Stimulated activated CD4-positive, alpha-beta T cell treated with anti-CD3 and anti-CD28 coated beads, Interleukin-4, amount 100 ng/mL, for 4 hours (primary cell): Measurements from ENCODE around the gene MYOCD.

Experiments used
- DNase-seq, 2 experiments: peaks; one replicate each; pipeline ENCODE4 v3.0.0-alpha.2; 2020

The MYOCD gene

DNA sequence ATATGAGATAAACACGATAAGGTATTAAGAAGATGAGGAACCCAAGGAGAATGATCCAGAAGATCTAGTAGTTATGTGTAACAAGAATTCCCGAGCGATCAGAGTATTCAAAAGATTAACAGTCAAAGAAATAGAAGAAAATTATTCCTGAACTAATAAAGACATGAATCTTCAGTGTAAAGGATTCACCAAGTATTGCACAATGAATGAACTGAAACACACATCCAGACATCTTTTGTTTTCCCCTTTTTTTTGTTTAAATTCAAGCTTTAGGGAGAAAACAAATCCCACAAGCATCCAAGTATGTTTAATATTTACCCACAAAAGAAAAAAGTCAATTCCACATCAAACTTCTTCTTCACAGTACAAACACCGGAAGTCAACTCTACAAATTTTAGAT lies 23.7 kb upstream of the MYOCD start:
- DNase-seq = no peak

DNA sequence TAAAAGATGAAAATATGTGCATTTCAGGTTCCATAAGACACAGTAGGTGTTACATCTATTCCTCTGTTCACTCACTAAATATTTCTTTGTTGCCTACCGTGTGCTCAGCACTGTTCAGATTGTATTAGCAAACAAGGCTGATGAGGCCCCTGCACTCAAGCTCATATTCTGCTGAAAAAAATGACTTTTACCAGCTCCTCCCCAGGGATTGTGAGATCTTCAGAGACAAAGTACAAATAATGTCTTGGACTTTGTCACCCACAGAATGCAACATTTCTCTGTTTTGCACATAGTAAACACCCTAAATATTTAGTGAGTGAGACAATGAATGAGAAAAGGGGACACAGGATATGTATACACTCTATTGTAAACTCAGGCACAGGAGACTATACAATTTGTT lies 21.9 kb upstream of the MYOCD start:
- no peak for DNase-seq

DNA sequence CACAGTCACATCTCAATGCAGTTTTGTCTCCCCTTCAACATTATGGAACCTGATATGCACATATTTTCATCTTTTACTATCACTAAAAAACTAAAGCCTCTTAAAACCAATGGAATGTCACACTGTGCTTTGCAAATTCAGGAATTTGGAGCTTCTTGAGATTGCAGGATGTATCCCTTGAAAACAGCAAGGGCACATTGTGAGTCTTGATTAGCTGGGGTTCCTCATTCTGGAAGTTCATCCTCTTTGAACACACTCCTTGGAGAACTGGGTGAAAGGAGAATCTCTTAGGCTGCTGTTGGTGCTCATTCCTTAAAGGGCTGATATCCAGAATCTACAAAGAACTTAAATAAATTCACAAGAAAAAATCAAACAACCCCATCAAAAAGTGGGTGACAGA lies 21.1 kb upstream of the MYOCD start:
- no peak for DNase-seq

DNA sequence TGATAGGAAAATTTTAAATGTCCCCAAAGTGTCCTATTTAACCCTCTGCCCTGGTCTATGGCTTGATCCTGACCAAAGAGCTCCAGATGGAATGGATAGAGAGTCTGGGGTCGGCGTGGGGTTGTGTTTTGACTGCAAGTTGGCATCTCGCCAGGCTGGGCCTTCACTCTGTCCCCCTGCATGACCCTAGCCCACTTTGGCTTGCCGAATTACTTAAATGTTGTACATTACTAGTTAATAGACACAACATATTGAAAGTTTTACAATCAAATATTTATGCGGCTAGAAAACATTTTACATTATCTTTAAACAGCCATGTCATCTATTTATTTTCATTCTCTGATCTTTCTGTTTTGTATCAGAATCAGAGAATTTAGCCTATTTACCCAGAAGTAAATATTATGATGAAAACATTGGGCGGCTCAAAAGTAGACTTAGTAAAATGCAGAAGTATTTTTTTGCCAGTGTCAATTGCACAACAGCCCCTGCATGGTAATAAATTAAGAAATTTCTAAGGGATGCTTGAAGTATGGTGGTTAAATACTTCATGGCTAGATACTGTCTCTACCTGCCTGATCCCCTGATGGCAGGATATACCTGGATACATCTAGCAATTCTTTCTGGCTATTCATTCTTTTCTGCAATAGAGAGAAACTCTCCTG lies 18.8 kb upstream of the MYOCD start:
- DNase-seq = no peak

DNA sequence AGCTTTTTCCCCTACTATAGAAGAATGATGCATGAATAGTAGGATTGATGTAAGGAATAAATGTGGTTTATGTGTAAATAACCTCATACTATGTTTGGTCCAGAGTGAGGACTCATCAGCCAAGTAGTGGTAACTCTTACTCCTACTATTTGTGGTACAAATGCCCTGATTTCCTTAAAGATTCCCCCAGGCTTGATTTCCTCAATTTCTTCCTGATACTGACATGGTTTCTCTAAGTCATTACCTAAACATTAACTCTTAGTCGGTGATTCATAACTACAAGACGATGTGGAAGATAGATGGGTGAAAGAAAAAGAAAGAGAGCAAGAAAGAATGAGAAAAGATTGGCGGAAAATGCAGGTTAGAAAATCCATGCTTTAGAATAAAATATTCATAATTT lies 17.2 kb upstream of the MYOCD start:
- no peak for DNase-seq

DNA sequence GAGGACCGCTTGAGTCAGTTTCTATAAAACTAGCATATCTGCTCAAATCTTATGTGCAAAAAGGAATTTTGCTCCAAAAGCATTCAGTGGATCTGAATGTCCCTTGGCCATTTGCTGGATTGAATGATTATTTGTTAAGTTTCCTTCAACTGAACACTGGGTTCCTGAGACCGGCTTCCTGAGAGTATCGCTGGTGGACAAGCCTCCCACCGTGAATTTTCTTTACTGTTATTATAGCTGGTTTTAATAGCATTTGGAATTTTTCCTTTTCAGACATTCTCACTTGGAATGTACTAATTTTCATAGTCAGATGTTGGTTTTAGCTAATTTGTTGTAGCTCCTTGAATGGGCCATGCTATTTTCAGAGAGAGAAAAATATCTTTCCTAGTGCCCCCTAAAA lies 9.8 kb upstream of the MYOCD start:
- DNase-seq = no peak

DNA sequence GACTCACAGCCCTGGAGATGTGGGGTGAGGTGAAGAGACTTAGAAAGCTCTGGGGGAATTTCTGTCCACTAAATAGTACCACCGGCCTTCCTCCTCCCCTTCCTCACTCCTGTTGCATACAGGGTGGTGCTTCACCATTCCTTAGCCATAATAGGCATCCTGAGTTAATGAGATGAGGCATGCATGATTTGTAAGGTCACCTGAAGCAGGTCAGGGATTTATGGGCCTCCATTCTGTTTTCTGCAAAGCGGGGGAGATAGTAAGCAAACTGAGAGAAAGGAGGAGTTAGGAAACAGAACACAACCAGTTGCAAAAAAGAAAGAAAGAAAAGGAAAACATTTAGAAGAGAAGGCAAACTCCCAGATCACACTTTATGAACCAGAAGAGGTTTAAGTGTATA lies 9.3 kb upstream of the MYOCD start:
- no peak for DNase-seq

DNA sequence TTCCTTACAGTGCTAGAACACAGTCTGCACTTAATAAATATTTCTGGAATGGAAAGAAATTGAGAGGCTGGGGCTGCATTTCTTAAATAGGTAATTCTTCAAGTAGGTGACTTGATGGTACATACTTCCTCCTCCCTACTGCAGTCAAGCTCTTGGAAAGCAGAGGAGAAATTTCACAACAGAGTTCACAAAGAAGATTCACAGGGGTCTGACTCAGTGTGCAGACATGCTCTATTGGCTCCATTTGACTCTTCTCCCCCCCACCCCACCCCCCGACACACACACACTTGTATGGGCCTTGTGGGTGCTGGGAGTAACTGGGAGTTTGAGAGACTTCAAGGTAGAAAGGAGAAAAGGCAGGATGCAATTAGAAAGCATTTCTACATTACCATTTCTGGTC lies 6.2 kb upstream of the MYOCD start:
- DNase-seq = no peak

DNA sequence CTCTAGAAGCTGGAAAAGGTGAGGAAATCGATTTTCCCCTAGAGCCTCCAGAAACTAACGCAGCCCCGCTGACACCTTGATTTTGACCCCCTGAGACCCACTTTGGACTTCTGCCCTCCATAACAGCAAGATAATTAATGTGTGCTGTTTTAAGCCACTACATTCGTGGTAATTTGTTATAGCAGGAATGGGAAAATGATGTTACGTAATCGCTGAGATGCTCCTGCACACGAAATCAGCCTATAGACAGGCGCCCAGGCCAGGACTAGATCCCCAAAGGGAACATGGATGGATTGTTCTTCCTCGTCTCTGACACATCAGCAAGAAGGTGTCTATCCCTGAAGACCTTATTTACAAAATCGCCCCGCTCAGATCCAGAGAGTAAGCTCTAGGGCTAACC lies 1.4 kb upstream of the MYOCD start:
- DNase-seq = no peak

DNA sequence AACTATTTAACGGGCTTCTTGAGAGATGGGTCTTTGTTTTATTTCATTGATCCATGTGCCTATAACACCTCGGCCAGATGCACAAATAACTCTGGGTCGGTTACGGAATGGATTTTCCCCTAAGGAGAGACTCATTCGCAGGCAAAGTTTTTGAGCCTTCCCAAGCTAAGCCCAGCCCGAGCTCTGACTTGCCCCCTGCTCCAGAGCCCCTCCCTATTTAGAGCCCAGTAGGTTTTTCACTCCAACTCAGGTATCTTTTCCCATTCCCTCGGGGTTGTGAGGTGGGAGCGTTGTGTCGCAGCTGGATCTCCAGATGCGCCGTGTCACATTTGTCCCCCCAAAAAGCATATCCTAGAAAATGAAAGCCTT lies 812 bp upstream of the MYOCD start:
- no peak for DNase-seq

DNA sequence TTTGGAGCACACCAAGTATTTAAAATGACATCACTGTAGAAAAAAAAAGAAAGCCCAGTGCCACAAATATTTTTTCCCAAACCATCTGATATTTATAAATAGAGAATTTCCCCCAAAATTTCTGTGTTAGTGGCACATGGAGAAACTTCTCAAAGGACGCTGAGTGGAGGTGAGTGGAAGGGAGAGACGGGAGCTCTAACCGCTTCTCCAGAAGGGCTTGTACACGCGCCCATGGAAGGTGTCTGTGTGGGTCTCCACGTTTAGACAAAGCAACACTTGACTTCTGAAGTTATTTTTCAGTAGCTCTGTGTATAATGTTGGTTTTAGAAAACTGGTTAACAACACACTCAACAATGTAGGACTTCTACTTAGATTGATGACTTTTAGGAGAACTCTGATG lies 1.0 kb downstream of the MYOCD start:
- DNase-seq = no peak

DNA sequence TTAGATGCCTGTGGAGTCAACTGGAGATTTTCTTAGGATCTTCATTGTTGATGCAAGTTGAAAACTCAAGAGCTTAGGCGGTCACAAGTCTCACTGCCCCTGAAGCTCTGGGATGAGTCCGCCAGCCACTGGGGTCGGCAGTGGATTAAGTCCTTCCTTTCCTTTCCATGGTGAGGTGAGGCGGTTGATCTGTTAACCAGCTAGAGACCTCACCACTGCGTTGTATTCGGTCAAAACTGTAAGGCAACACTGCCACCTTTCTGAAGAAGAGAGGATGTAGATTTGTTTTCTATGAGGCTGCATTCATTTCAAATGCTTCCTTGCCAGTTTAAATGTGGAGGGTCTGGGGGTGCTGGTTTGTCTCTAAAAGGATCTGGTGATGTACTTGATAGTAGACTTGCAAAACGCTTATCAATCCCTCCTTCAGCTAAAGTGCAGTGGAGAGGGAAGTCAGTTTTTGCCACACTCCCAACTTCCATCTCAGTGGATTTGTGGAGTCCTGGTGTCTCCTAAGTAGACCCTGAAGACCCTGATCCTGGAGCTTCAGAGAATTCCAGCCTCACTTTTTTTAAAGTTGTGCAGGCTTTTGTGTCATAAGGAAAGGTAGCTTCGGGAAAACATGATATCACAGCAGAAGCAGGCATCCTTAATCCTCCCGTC lies 1.7 kb downstream of the MYOCD start:
- DNase-seq = no peak

DNA sequence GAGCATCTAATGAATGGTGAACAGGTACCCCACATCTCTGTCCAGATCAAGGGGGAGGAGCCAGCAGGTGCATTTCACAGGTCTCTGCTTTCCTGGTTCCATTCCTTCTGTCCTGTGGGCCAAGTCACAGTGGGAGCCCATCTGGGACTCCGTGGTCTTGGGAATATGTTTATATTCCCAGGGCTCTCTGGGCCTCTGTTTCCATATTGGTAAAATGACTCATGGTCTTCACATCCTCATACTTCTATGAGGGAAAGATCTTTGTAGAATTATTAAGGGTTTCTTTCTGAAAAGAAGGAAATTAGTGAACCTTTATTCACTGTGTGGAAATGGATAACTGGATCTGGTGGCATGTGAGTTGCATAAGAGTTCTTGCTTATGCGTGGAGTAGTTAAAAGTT lies 6.2 kb downstream of the MYOCD start:
- no peak for DNase-seq

DNA sequence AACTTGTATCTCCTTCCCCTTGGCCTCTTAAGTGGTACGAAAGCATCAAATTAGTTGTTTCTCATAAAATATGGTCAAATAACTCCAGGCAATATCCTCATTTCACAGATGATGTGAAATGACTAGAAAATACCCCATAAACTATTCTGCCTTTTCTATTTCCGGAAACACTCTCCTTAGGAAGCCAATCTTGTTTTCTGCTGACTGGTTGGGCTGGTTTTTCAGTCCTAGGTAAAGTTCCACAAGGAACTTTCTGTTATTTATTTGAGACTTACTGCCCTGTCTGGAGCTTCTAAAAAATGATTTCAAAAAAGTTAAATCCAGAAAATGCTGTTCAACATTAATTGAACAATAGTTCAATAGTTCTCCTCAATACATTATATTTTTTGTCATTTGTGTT lies 7.3 kb downstream of the MYOCD start:
- DNase-seq = no peak

DNA sequence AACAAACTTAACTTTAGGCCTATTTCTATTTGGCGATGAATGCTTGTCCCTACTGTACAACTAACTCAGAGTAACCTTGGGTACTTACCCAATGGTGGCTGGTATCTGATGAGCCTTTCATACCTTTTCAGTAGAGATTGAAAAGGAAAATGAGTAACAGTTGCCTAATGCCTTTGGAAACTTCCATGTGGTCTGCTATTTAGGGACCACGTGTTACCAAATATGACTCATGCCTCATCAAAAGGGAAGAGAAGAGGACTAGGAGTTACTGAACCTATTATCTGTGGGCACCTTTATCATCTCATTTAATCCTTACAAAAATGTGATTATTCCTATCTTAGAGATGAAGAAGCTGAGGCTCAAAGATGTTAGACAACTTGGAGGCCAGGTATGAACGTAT lies 8.1 kb downstream of the MYOCD start:
- DNase-seq = no peak

DNA sequence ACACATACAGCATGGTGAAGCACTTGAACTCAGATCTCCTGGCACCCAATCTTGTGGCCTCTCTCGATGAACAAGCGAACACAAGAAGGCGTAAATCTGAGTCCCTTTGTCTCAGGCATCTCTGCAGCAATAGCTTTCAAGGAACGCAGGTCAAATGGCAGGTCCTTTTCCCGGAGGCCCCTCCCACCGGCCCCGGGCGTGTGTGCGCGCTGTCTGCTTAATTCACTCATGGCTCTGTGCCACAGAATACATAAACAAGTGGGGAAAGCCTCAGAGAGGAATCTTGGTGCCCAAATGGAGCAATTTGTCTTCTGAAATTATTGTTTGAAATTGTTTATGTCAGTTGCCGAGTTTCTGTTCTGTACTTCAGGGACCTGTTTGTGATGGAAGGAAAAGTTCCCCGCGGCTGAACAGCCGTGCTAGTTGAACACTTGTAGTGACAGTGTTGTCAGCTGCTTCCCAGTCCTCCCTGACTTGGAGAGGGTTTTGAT lies 14.8 kb downstream of the MYOCD start:
- DNase-seq = no peak

DNA sequence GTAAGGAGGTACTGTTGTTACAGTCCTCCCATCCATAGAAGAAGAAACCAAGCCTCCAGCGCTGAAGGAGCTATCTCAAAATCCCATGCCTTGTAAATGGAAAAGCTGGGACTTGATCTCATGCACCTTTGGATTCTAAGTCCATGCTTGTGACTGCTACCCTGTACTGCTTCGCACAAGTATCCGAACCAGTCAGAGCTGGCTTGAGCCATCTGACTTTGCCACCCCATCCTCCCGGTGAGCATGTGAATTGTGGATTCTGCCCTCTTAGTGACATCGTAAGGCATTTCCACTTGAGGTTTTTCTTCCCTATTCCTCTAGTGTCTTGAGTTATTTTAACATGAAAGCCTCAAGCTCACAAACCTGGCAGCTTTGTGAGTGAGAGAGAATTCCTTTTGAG lies 15.3 kb downstream of the MYOCD start:
- no peak for DNase-seq

DNA sequence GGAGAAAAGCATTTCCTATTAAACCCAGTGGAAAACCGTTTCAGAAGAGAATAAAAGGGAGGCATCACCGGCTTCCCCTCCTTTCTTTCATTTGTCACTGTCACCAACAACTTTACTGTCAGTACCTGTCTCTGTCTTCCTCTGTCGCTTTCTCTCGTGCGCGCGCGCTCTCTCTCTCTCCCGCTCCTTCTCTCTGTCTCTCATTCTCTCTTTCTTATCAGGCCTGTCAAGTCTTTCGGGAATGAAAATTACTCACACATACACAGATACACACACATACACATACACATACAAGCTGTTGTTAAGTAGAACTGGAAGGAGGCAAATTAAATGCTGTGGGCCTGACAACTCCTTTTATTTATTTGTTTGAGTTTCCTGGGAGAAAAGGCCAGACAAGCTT lies 17.6 kb downstream of the MYOCD start:
- DNase-seq = no peak

DNA sequence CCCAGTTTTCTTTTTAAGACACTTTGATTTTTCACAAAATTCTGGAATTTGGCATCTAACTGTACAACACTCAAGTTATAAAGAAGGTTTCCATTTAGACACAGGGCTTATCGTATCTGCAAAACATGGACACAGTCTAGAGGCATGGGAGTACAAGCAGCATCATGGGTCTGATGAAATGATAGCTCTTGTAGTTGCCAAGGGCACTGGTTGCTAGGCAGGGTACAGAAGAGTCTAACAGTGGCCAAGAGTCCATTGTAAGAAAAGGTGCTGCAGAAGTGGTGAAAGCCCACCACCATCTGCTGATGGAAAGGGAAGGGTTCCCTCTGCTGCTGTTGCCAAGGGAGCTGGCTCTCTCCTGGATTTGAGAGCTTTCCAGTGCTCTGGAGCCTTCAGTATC lies 20.8 kb downstream of the MYOCD start:
- no peak for DNase-seq

DNA sequence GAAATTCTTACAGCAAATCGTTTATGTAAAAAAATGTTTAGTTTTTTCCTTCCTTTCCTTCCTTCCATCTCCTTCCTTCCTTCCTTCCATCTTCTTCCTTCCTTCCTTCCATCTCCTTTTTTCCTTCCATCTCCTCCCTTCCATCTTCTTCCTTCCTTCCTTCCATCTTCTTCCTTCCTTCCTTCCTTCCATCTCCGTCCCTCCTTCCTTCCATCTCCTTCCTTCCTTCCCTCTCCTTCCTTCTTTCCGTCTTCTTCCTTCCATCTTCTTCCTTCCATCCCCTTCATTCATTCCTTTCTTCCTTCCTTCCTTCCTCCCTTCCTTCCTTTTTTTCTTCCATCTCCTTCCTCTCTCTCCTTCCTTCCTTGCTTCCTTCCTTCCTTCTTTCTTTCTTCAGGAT lies 22.7 kb downstream of the MYOCD start:
- no peak for DNase-seq

DNA sequence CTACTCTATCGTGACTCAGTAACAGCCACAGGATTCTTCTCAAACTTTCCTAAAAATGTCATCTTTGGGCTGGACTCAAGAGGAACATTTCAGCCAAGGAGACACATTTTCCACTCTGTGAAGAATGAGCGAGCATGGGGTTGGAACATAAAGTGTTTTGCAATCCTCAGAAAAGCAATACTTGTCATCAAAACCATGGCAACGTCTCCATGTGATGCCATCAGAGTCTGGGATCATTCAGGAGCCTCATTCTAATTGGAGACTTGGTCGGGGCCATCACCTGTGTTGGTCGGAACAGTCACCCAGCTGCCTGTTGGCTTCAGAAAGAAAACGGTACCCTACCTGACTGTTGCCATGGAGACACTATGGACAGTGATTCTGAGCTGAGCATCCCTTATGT lies 25.5 kb downstream of the MYOCD start:
- no peak for DNase-seq

DNA sequence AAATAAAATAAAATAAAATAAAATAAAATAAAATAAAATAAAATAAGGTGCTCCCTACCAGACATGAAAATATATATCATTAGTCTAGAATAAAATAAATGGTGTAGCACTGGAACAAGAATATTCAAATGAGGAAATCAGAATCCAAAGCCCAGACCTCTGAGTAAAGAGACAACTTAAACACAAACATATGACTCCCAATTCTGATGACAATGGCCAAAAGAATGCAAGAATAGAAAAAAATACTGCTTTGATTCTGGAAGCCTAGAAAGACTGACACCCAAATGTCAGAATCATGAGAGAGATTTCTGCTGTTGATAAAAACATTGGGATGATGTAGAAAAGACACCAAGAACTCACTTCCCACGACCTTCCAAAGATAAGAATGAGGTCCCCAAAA lies 27.9 kb downstream of the MYOCD start:
- DNase-seq = no peak

DNA sequence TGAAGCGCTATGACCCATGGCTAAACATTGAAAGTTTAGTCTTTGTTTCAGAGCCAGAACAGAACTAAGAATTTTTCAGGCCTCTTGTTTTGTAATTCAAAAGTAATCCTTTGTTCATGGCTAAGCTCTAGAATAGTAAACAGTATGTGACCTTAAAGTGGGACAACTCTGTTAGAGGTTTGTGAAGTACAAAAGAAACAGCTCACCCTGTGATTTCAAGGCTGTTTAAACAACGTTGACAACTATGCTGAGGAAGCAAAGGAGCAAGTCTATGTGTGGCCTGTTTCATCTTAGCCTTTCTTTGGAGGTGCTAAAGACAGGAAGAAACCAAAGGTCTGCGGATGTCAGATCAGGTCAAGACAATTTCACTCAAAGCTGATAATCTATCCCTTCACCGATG lies 40.4 kb downstream of the MYOCD start:
- no peak for DNase-seq

DNA sequence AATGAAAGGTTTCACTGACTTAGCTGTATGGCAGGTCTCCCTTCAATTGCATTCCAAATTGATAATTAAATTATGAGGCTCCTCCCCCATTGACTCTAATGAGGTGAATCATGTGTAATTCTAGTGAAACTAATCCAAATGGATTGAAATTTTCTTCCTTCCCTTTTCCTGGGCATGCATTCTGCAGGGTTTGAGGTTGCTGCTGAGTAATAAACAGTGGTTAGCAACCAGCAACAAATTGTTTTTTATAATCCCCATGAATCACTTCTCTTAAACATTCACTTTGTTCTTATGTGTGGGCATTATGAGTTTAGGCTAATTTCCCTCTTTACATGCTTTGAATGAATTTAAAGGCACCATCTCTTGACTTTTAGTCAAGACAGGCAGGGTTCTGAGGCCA lies 43.4 kb downstream of the MYOCD start:
- no peak for DNase-seq

DNA sequence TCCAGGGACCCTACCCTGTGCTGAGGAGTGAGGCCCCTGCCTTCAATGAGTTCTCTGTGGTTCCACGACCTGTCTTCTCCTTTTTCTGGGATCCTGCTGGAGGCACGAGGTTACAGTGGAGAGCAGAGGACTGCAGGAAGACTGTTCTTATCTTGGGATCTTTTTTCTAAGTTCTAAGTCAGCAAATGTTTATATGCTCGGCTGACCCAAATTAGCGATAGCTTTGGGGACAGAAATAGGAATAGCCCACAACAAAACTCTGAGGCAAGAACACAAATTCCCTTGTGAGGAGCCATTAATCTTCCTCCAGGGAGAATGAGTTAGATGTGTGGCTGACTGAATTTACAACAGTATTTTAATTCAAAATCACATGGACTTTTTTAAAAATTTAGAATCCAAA lies 46.7 kb downstream of the MYOCD start:
- no peak for DNase-seq
